ENCODE results near the gene GAS7. TPM values are rescaled to one million over a fixed set of nuclear protein-coding genes. Genes with fewer than 3 reads are reported as not detected.
"Not testable (repeated sequence)": the region's sequence is repeated elsewhere in the genome, so short reads cannot be mapped to it uniquely, and the experiment has no call there.

The GAS7 gene
- total and polyA plus RNA-seq, 4 donors = 9.0 to 112 (median 46.1) TPM

- no peak for TF ChIP-seq CTCF (IDR thresholded peaks at IDR 0.05; ENCODE audit: control extremely low read depth, extremely low read depth)
- peaks cover 0 to 30% (median 18%) of the 10 kb centered on the region in 4 donors for H3K36me3 ChIP-seq (ENCODE audit: control insufficient read depth in 4 of 4, insufficient read depth in 4 of 4, low read length in 4 of 4)
- DNase-seq = no peak
- WGBS, 2 donors = 93 to 96% methylated on average over 14 of the region's 14 CpGs
- no peaks in the 10 kb centered on the region for H3K4me1 ChIP-seq (ENCODE audit: control insufficient read depth in 5 of 5, insufficient read depth in 5 of 5, low read length in 5 of 5)
- ATAC-seq (ENCODE audit: insufficient read depth, low FRiP score) = no peak
- no peaks in the 10 kb centered on the region for H3K9me3 ChIP-seq (ENCODE audit: control insufficient read depth in 4 of 4, insufficient read depth in 3 of 4, low read length in 3 of 4)
- no peak overlapping the region for H3K4me3 ChIP-seq
- H3K27ac ChIP-seq (ENCODE audit: low read depth in 1 of 2, low read length in 1 of 2) = no peak overlapping the region
- H3K9ac ChIP-seq (ENCODE audit: insufficient read depth in 1 of 2, low read length in 2 of 2) = no peak overlapping the region
- no peaks in the 10 kb centered on the region for H3K27me3 ChIP-seq (ENCODE audit: control insufficient read depth in 3 of 3, insufficient read depth in 3 of 3, low read length in 2 of 3)
Observed at GRCh38 chr17:9922012-9922848, 276.2 kb downstream of the GAS7 start.

GRCh38 chr17:9921216-9921615 lies 277.2 kb downstream of the GAS7 start:
- H3K27ac ChIP-seq (ENCODE audit: low read depth in 1 of 2, low read length in 1 of 2); DNase-seq; H3K4me1 ChIP-seq (ENCODE audit: control insufficient read depth in 5 of 5, insufficient read depth in 5 of 5, low read length in 5 of 5); ATAC-seq (ENCODE audit: insufficient read depth, low FRiP score); H3K27me3 ChIP-seq (ENCODE audit: control insufficient read depth in 3 of 3, insufficient read depth in 3 of 3, low read length in 2 of 3); H3K9ac ChIP-seq (ENCODE audit: insufficient read depth in 1 of 2, low read length in 2 of 2); H3K9me3 ChIP-seq (ENCODE audit: control insufficient read depth in 4 of 4, insufficient read depth in 3 of 4, low read length in 3 of 4); H3K4me3 ChIP-seq: not testable (repeated sequence)
- WGBS, 2 donors = 82 to 90% methylated on average over 11 to 13 of the region's 13 CpGs
- peaks cover 4 to 33% (median 24%) of the 10 kb centered on the region in 4 donors for H3K36me3 ChIP-seq (ENCODE audit: control insufficient read depth in 4 of 4, insufficient read depth in 4 of 4, low read length in 4 of 4)

GRCh38 chr17:9918804-9919352 lies 279.5 kb downstream of the GAS7 start:
- no peak for TF ChIP-seq CTCF (IDR thresholded peaks at IDR 0.05; ENCODE audit: control extremely low read depth, extremely low read depth)
- peaks cover 4 to 40% (median 27%) of the 10 kb centered on the region in 4 donors for H3K36me3 ChIP-seq (ENCODE audit: control insufficient read depth in 4 of 4, insufficient read depth in 4 of 4, low read length in 4 of 4)
- H3K4me3 ChIP-seq = no peak overlapping the region
- no peaks in the 10 kb centered on the region for H3K27me3 ChIP-seq (ENCODE audit: control insufficient read depth in 3 of 3, insufficient read depth in 3 of 3, low read length in 2 of 3)
- 81 to 96% methylated on average over 5 of the region's 5 CpGs for WGBS, 2 donors
- no peak overlapping the region for H3K27ac ChIP-seq (ENCODE audit: low read depth in 1 of 2, low read length in 1 of 2)
- H3K9me3 ChIP-seq (ENCODE audit: control insufficient read depth in 4 of 4, insufficient read depth in 3 of 4, low read length in 3 of 4) = no peaks in the 10 kb centered on the region
- no peaks in the 10 kb centered on the region for H3K4me1 ChIP-seq (ENCODE audit: control insufficient read depth in 5 of 5, insufficient read depth in 5 of 5, low read length in 5 of 5)
- DNase-seq (no peak), ATAC-seq (ENCODE audit: insufficient read depth, low FRiP score) (no peak)
- no peak overlapping the region for H3K9ac ChIP-seq (ENCODE audit: insufficient read depth in 1 of 2, low read length in 2 of 2)

- peaks cover 4 to 44% (median 25%) of the 10 kb centered on the region in 4 donors for H3K36me3 ChIP-seq (ENCODE audit: control insufficient read depth in 4 of 4, insufficient read depth in 4 of 4, low read length in 4 of 4)
- TF ChIP-seq CTCF (IDR thresholded peaks at IDR 0.05; ENCODE audit: control extremely low read depth, extremely low read depth) = no peak
- WGBS, 2 donors = 88 to 96% methylated on average over 8 of the region's 8 CpGs
Observed at GRCh38 chr17:9918352-9918751, 280.1 kb downstream of the GAS7 start.

More at GRCh38 chr17:9918352-9918751, 280.1 kb downstream of the GAS7 start:
- Histone ChIP-seq H3K4me3 (no peak overlapping the region), H3K27ac (ENCODE audit: low read depth in 1 of 2, low read length in 1 of 2) (no peak overlapping the region), H3K9ac (ENCODE audit: insufficient read depth in 1 of 2, low read length in 2 of 2) (no peak overlapping the region), H3K4me1 (ENCODE audit: control insufficient read depth in 5 of 5, insufficient read depth in 5 of 5, low read length in 5 of 5) (no peaks in the 10 kb centered on the region), H3K27me3 (ENCODE audit: control insufficient read depth in 3 of 3, insufficient read depth in 3 of 3, low read length in 2 of 3) (no peaks in the 10 kb centered on the region), H3K9me3 (ENCODE audit: control insufficient read depth in 4 of 4, insufficient read depth in 3 of 4, low read length in 3 of 4) (no peaks in the 10 kb centered on the region)
- ATAC-seq (ENCODE audit: insufficient read depth, low FRiP score) (no peak), DNase-seq (no peak)
